Esophagus muscularis mucosa (tissue), 4 donors: ENCODE results near the gene GRIK5. TPM values are rescaled to one million over a fixed set of nuclear protein-coding genes. Genes with fewer than 3 reads are reported as not detected.

Experiments used
- DNase-seq: peaks from one replicate; pipeline ENCODE4 v3.0.0-alpha.2; 2017; ENCODE audit errors: extremely low spot score
- H3K27ac ChIP-seq, 4 donors: fragments of 200-600 bp; sonication (generic); replicated peaks in 1 of 4; 1 replicate in 3 of 4; 2 replicates in 1 of 4; pipeline ENCODE4 v1.5.1; 2016 to 2019; ENCODE audit warnings: mild to moderate bottlenecking in 1 of 4
- H3K27me3 ChIP-seq, 4 donors: fragments of 200-600 bp; sonication (generic); one replicate each; pipeline versions ENCODE4 v1.5.1 to v1.6.0; 2016 to 2019
- H3K36me3 ChIP-seq, 4 donors: fragments of 200-600 bp; sonication (generic); one replicate each; pipeline ENCODE4 v1.5.1; 2016 to 2019
- H3K4me1 ChIP-seq, 4 donors: fragments of 200-600 bp; sonication (generic); one replicate each; pipeline ENCODE4 v1.5.1; 2016 to 2019
- H3K4me3 ChIP-seq, 4 donors: fragments of 200-600 bp; sonication (generic); 1 replicate in 2 of 4; 2 replicates in 2 of 4; pipeline ENCODE4 v1.5.1; 2016 to 2019; ENCODE audit warnings: mild to moderate bottlenecking in 4 of 4, moderate library complexity in 1 of 4
- H3K9me3 ChIP-seq, 4 donors: fragments of 200-600 bp; sonication (generic); 1 replicate in 3 of 4; 2 replicates in 1 of 4; pipeline ENCODE4 v1.5.1; 2016 to 2019
- CTCF ChIP-seq, 3 experiments: fragments of 200-600 bp in 2 of 3; fragments of 450-650 bp in 1 of 3; sonication (generic) in 2 of 3; IDR thresholded peaks; one replicate each; pipeline ENCODE4 v1.5.1; 2017 to 2019; ENCODE audit warnings: antibody characterized with exemption in 3 of 3, mild to moderate bottlenecking in 2 of 3, moderate library complexity in 1 of 3
- EP300 ChIP-seq: sonication (generic); formaldehyde crosslinking; IDR thresholded peaks from one replicate; pipeline ENCODE4 v1.6.1; 2017; ENCODE audit warnings: antibody characterized with exemption
- POLR2A ChIP-seq: fragments of 450-650 bp; IDR thresholded peaks from one replicate; pipeline ENCODE4 v1.6.1; 2017; ENCODE audit warnings: antibody characterized with exemption, moderate library complexity, mild to moderate bottlenecking, low read depth
- POLR2AphosphoS5 ChIP-seq, 2 donors: sonication (generic); formaldehyde crosslinking; IDR thresholded peaks; one replicate each; pipeline ENCODE4 v1.6.1; 2017; ENCODE audit warnings: antibody characterized with exemption in 2 of 2
- WGBS: methylation state at CpG from one replicate; pipeline ENCODE4 v1.1.5; 2018; 5-methylcytosine and 5-hydroxymethylcytosine counted together
- intact Hi-C: fragments of 100-400 bp; cut with DNase I; formaldehyde crosslinking; loops from one replicate; pipeline ENCODE4 v1.15.1; 2023
- total RNA-seq, 4 donors: library from RNA; depleted of rRNA; stranded (reverse); fragments of >200 nt; gene quantifications; one replicate each; pipeline versions ENCODE4 v1.1.0 to v1.2.1, GENCODE V29; 2016

Gene GRIK5
- total RNA-seq, 4 donors from 2014 or later, result 8.6 to 27.6 (median 13.8) TPM

GRCh38 chr19:42054205-42054604 lies 15.8 kb downstream of the GRIK5 start:
- Histone ChIP-seq H3K4me3 (no peak overlapping the region), H3K27me3 (no peaks in the 10 kb centered on the region), H3K9me3 (no peaks in the 10 kb centered on the region), H3K36me3 (peaks cover 0 to 93% (median 36%) of the 10 kb centered on the region in 4 donors), H3K4me1 (no peaks in the 10 kb centered on the region), H3K27ac (no peak overlapping the region)
- TF ChIP-seq EP300, result no peak
- no peak for TF ChIP-seq POLR2A
- no peak for TF ChIP-seq CTCF (IDR thresholded peaks at IDR 0.05)
- no peak for TF ChIP-seq POLR2AphosphoS5 (IDR thresholded peaks at IDR 0.05)
- intact Hi-C loops, result no loop called here
- no peak for DNase-seq
- 75% methylated on average over 18 of the region's 18 CpGs for WGBS

- TF ChIP-seq POLR2A (no peak), CTCF (IDR thresholded peaks at IDR 0.05) (no peak), POLR2AphosphoS5 (IDR thresholded peaks at IDR 0.05) (no peak), EP300 (no peak)
- H3K36me3 ChIP-seq, result peaks cover 0 to 85% (median 33%) of the 10 kb centered on the region in 4 donors
- WGBS, result 91% methylated on average over 13 of the region's 17 CpGs
- intact Hi-C loops, result no loop called here
- no peak for DNase-seq
- H3K4me1 ChIP-seq, result no peaks in the 10 kb centered on the region
- no peak overlapping the region for H3K27ac ChIP-seq
- H3K27me3 ChIP-seq, result no peaks in the 10 kb centered on the region
- no peaks in the 10 kb centered on the region for H3K9me3 ChIP-seq
- H3K4me3 ChIP-seq, result no peak overlapping the region
These were observed 16.7 kb downstream of the GRIK5 start for GRCh38 chr19:42053037-42053935.

- Histone ChIP-seq H3K36me3 (peaks cover 0 to 76% (median 32%) of the 10 kb centered on the region in 4 donors), H3K27me3 (no peaks in the 10 kb centered on the region), H3K9me3 (no peaks in the 10 kb centered on the region), H3K27ac (no peak overlapping the region), H3K4me1 (no peaks in the 10 kb centered on the region), H3K4me3 (no peak overlapping the region)
- TF ChIP-seq CTCF (IDR thresholded peaks at IDR 0.05) (no peak), EP300 (no peak), POLR2A (no peak), POLR2AphosphoS5 (IDR thresholded peaks at IDR 0.05) (no peak)
- DNase-seq, result no peak
- intact Hi-C loops, result no loop called here
- WGBS, result 63% methylated on average over 10 of the region's 10 CpGs
These were observed 17.7 kb downstream of the GRIK5 start for GRCh38 chr19:42052241-42052863.

- peaks cover 0 to 76% (median 28%) of the 10 kb centered on the region in 4 donors for H3K36me3 ChIP-seq
- no peak overlapping the region for H3K27ac ChIP-seq
- intact Hi-C loops, result no loop called here
- H3K4me3 ChIP-seq, result no peak overlapping the region
- no peak for DNase-seq
- no peak for TF ChIP-seq EP300
- TF ChIP-seq POLR2AphosphoS5 (IDR thresholded peaks at IDR 0.05), result no peak
- no peak for TF ChIP-seq POLR2A
- TF ChIP-seq CTCF (IDR thresholded peaks at IDR 0.05), result no peak
- no peaks in the 10 kb centered on the region for H3K9me3 ChIP-seq
- no peaks in the 10 kb centered on the region for H3K27me3 ChIP-seq
- no peaks in the 10 kb centered on the region for H3K4me1 ChIP-seq
- 91% methylated on average over 13 of the region's 14 CpGs for WGBS
These were observed 18.6 kb downstream of the GRIK5 start for GRCh38 chr19:42051166-42052115.
